GM23338 (cell line): ENCODE results near the gene LGALS1. TPM values are rescaled to one million over a fixed set of nuclear protein-coding genes. Genes with fewer than 3 reads are reported as not detected.

Source experiments
- ATAC-seq: fragments of 200-7000 bp; cut with Tn5 transposase; 3 replicates; pipeline ENCODE4 v1.9.1; 2020
- DNase-seq: peaks from one replicate; pipeline ENCODE4 v3.0.0-alpha.2; 2015; ENCODE audit warnings: low spot score
- H2AFZ ChIP-seq: fragments of 200-600 bp; sonication (generic); 2 replicates; pipeline ENCODE4 v1.8.0; 2016; ENCODE audit warnings: antibody characterized with exemption, mild to moderate bottlenecking, moderate library complexity
- H3F3A ChIP-seq: fragments of 200-600 bp; sonication (generic); replicated peaks from 2 replicates; pipeline ENCODE4 v1.8.0; 2017; ENCODE audit warnings: antibody characterized with exemption, mixed run types, low read depth
- H3K27ac ChIP-seq: fragments of 200-600 bp; sonication (generic); 2 replicates; pipeline ENCODE4 v1.6.1; 2016; ENCODE audit warnings: low read depth
- H3K27me3 ChIP-seq: fragments of 200-600 bp; sonication (generic); 2 replicates; pipeline ENCODE4 v1.8.0; 2016; ENCODE audit warnings: mild to moderate bottlenecking, mixed run types, moderate library complexity; ENCODE audit not compliant: insufficient read depth
- H3K36me3 ChIP-seq: fragments of 200-600 bp; sonication (generic); 2 replicates; pipeline ENCODE4 v1.8.0; 2016; ENCODE audit warnings: mild to moderate bottlenecking; ENCODE audit not compliant: insufficient read depth
- H3K4me1 ChIP-seq: fragments of 200-600 bp; sonication (generic); 2 replicates; pipeline ENCODE4 v1.8.0; 2016; ENCODE audit warnings: mild to moderate bottlenecking, moderate library complexity; ENCODE audit not compliant: insufficient read depth
- H3K4me2 ChIP-seq: fragments of 200-600 bp; sonication (generic); 2 replicates; pipeline ENCODE4 v1.7.1; 2017; ENCODE audit warnings: mixed run types
- H3K4me3 ChIP-seq: fragments of 200-600 bp; sonication (generic); 2 replicates; pipeline ENCODE4 v1.6.1; 2016; ENCODE audit warnings: mixed run types
- H3K79me2 ChIP-seq: fragments of 200-600 bp; sonication (generic); replicated peaks from 2 replicates; pipeline ENCODE4 v1.8.0; 2017; ENCODE audit warnings: mild to moderate bottlenecking; ENCODE audit not compliant: insufficient read depth
- H3K9me2 ChIP-seq: fragments of 200-600 bp; sonication (generic); 2 replicates; pipeline ENCODE4 v1.8.0; 2017; ENCODE audit not compliant: insufficient read depth
- H4K20me1 ChIP-seq: fragments of 200-600 bp; sonication (generic); replicated peaks from 2 replicates; pipeline ENCODE4 v1.8.0; 2017; ENCODE audit warnings: mild to moderate bottlenecking; ENCODE audit not compliant: insufficient read depth
- H3K27ac Mint-ChIP-seq: 2 replicates; pipeline ENCODE4 v1.8.0; 2020; ENCODE audit warnings: inconsistent platforms, mild to moderate bottlenecking, moderate library complexity, mixed read lengths
- H3K27me3 Mint-ChIP-seq: 3 replicates; pipeline ENCODE4 v1.8.0; 2022; ENCODE audit warnings: low read depth, mild to moderate bottlenecking, moderate library complexity, mixed read lengths, inconsistent platforms; ENCODE audit not compliant: insufficient read depth, poor library complexity
- H3K36me3 Mint-ChIP-seq: 3 replicates; pipeline ENCODE4 v1.8.0; 2021; ENCODE audit warnings: low read depth, mild to moderate bottlenecking, inconsistent platforms, moderate library complexity, mixed read lengths
- H3K4me1 Mint-ChIP-seq: 3 replicates; pipeline ENCODE4 v1.8.0; 2020; ENCODE audit warnings: mild to moderate bottlenecking, inconsistent platforms, mixed read lengths
- H3K4me3 Mint-ChIP-seq: 3 replicates; pipeline ENCODE4 v1.8.0; 2021; ENCODE audit warnings: moderate library complexity, mild to moderate bottlenecking, inconsistent platforms, mixed read lengths
- H3K9me3 Mint-ChIP-seq: 3 replicates; pipeline ENCODE4 v1.8.0; 2020; ENCODE audit warnings: moderate library complexity, mild to moderate bottlenecking, inconsistent platforms, mixed read lengths
- CREB1 ChIP-seq: fragments of 250-450 bp; sonication (Bioruptor Pico); IDR thresholded peaks from 2 replicates; pipeline ENCODE4 v1.5.0; 2020; ENCODE audit warnings: low read depth, mild to moderate bottlenecking, moderate library complexity
- EZH2 ChIP-seq: fragments of 200-600 bp; sonication (generic); IDR thresholded peaks from one replicate; pipeline ENCODE4 v1.8.0; 2017; ENCODE audit warnings: antibody characterized with exemption, mild to moderate bottlenecking, low read depth; ENCODE audit not compliant: unreplicated experiment
- NANOG ChIP-seq: IDR thresholded peaks from 2 replicates; pipeline ENCODE4 v1.6.1; 2016; ENCODE audit warnings: antibody characterized with exemption, borderline replicate concordance
- ZNF114 ChIP-seq: fragments of 250-450 bp; sonication (Bioruptor Pico); IDR thresholded peaks from 2 replicates; pipeline ENCODE4 v1.5.0; 2020; ENCODE audit warnings: mild to moderate bottlenecking, moderate library complexity
- ZNF462 ChIP-seq: fragments of 250-450 bp; sonication (Bioruptor Pico); IDR thresholded peaks from 2 replicates; pipeline ENCODE4 v1.5.0; 2020; ENCODE audit warnings: mild to moderate bottlenecking, moderate library complexity
- polyA plus RNA-seq: library from polyadenylated mRNA; unstranded; fragments of >200 nt; fragmentation: Nextera tagmentation; extraction: Ambion mirVana; gene quantifications from 2 replicates; pipeline ENCODE4 v1.2.1, GENCODE V29; 2016
- total RNA-seq: library from RNA; depleted of rRNA; stranded (reverse); fragments of >200 nt; shearing (Covaris generic); gene quantifications from 2 replicates; pipeline ENCODE4 v1.2.3, GENCODE V29; 2014

The LGALS1 gene
- total and polyA plus RNA-seq, 2 experiments from 2014 or later, result 31.2 to 62.5 TPM

GRCh38 chr22:37628830-37629229, 46.6 kb upstream of the LGALS1 start (continued):
- TF ChIP-seq ZNF462 (CRISPR knock-in tag), result no peak

- H3K27ac Mint-ChIP-seq, result no peak overlapping the region
- Histone ChIP-seq H3K9me2 (no peaks in the 10 kb centered on the region), H3K27me3 (no peaks in the 10 kb centered on the region), H3F3A (peaks cover 8% of the 10 kb centered on the region), H3K79me2 (no peaks in the 10 kb centered on the region), H3K4me2 (no peak overlapping the region), H3K4me1 (peaks cover 17% of the 10 kb centered on the region), H3K4me3 (no peak overlapping the region), H3K27ac (no peak overlapping the region), H4K20me1 (no peaks in the 10 kb centered on the region), H2AFZ (no peak overlapping the region), H3K36me3 (no peaks in the 10 kb centered on the region; the same call in 1 of the 2 replicates)
- ATAC-seq (no peak), DNase-seq (no peak)
- peaks cover 16% of the 10 kb centered on the region for H3K4me1 Mint-ChIP-seq
- H3K9me3 Mint-ChIP-seq, result no peaks in the 10 kb centered on the region; the same call in 2 of the 3 replicates
- H3K27me3 Mint-ChIP-seq, result peaks cover 10% of the 10 kb centered on the region
- H3K36me3 Mint-ChIP-seq, result peaks cover 6% of the 10 kb centered on the region; the same call in 1 of the 3 replicates
- H3K4me3 Mint-ChIP-seq, result no peak overlapping the region
- no peak for TF ChIP-seq ZNF114
- TF ChIP-seq NANOG, result no peak
- no peak for TF ChIP-seq CREB1 (CRISPR knock-in tag)
- no peak for TF ChIP-seq EZH2
Observed at GRCh38 chr22:37629928-37630327, 45.5 kb upstream of the LGALS1 start.
